Epithelial cell of esophagus (primary cell): ENCODE data around the gene MAPK8IP3.

Experiments used
- DNase-seq: peaks from one replicate; pipeline ENCODE4 v3.0.0; 2010; ENCODE audit warnings: low read depth
- H3K4me3 ChIP-seq: 2 replicates; pipeline ENCODE4 v1.5.1; 2011; ENCODE audit warnings: mild to moderate bottlenecking, low read length, control low read depth
- CTCF ChIP-seq: IDR thresholded peaks from 2 replicates; pipeline ENCODE4 v1.5.1; 2011; ENCODE audit warnings: low read depth, mild to moderate bottlenecking, low read length, control low read depth, inconsistent platforms; ENCODE audit not compliant: insufficient read depth; ENCODE audit errors: missing control alignments

MAPK8IP3 gene

GRCh38 chr16:1677942-1678499 lies 28.0 kb upstream of the MAPK8IP3 start, which contains the start of gene JPT2:
JPT2 (plus strand) TSS chr16:1678279; CDS start chr16:1678313, 34 bp downstream.
- DNase-seq, result peak; percentile 100
- no peak for TF ChIP-seq CTCF
- peak within 1 kb of the TSS; percentile 81 for H3K4me3 ChIP-seq

- peak; percentile 61 for DNase-seq
- H3K4me3 ChIP-seq, result peak overlapping the region; percentile 81
- TF ChIP-seq CTCF, result no peak
Observed at GRCh38 chr16:1678500-1679098, 27.4 kb upstream of the MAPK8IP3 start.

- TF ChIP-seq CTCF, result no peak
- no peak for DNase-seq
- H3K4me3 ChIP-seq, result no peak overlapping the region
Observed at GRCh38 chr16:1680361-1680760, 25.6 kb upstream of the MAPK8IP3 start.

- no peak for TF ChIP-seq CTCF
- DNase-seq, result no peak
- no peak overlapping the region for H3K4me3 ChIP-seq
Observed at GRCh38 chr16:1681032-1681431, 25.0 kb upstream of the MAPK8IP3 start.

GRCh38 chr16:1687427-1688316 lies 18.3 kb upstream of the MAPK8IP3 start:
- DNase-seq, result no peak
- H3K4me3 ChIP-seq, result no peak overlapping the region
- TF ChIP-seq CTCF, result no peak

- DNase-seq, result peak; percentile 95
- no peak for TF ChIP-seq CTCF
- no peak overlapping the region for H3K4me3 ChIP-seq
Observed at GRCh38 chr16:1688807-1689560, 17.0 kb upstream of the MAPK8IP3 start.
